ENCODE results near the gene GRIN2D.
A peak's percentile ranks its signal among the peaks of the same experiment; 100 is the strongest.
"Not testable (repeated sequence)": the region's sequence is repeated elsewhere in the genome, so short reads cannot be mapped to it uniquely, and the experiment has no call there.

GRIN2D gene

GRCh38 chr19:48391100-48392005 is 2.1 kb upstream of the GRIN2D start, which contains the start of gene KDELR1:
KDELR1 (minus strand) TSS chr19:48391551; CDS start chr19:48391358, 193 bp downstream.
- peak within 1 kb of the TSS; percentile 86 for H3K4me3 ChIP-seq (ENCODE audit: low read depth, low read length)
- DNase-seq (ENCODE audit: low read depth) = no peak
- TF ChIP-seq CTCF (IDR thresholded peaks at IDR 0.05; ENCODE audit: low read depth, low read length, missing control alignments) = peak; percentile 97

DNA sequence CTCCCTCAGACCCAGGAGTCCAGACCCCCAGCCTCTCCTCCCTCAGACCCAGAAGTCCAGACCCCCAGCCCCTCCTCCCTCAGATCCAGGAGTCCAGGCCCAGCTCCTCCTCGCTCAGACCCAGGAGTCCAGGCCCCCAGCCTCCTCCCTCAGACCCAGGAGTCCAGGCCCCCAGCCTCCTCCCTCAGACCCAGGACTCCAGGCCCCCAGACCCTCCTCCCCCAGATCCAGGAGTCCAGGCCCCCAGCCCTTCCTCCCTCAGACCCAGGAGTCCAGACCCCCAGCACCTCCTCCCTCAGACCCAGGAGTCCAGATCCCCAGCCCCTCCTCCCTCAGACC is 1.5 kb upstream of the GRIN2D start:
- not testable (repeated sequence) for H3K4me3 ChIP-seq (ENCODE audit: low read depth, low read length); DNase-seq (ENCODE audit: low read depth)

DNA sequence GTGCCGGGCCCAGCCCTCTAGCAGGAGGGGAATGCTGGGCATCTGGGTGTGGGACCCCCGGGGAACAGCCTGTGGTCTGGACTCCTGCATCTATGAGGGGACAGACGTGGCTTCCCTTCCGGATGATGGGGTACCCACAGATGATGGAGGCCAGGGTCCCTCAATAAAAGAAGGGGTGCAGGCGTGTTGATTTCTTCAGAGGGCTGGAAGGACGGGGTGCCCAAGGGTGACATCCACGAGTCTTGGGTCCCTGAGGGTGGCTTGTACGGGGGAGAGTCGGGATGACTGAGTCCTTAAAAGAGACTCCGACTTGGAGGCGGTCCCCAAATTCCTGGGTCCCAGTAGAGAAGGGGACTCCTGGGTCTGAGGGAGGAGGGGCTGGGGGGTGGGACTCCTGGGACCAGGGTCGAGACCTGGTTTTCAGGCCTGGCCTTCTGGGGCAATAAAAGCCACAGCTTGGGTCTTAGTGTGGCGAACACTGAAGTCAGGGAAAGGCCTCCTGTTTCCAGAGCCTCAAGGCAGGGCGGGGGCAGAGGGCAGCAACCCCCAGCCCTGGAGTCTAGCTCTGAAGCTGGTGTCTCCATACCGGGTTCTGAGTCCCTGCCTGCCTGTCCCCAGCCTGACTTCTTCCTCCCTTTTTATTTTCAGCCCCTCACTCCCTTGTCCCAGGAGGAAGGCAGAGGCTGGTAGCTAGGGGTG is 459 bp upstream of the GRIN2D start:
- no peak overlapping the region for H3K4me3 ChIP-seq (ENCODE audit: low read depth, low read length)
- no peak for DNase-seq (ENCODE audit: low read depth)
- TF ChIP-seq CTCF (IDR thresholded peaks at IDR 0.05; ENCODE audit: low read depth, low read length, missing control alignments) = no peak

- DNase-seq (ENCODE audit: low read depth) = no peak
- no peak overlapping the region for H3K4me3 ChIP-seq (ENCODE audit: low read depth, low read length)
- TF ChIP-seq CTCF (IDR thresholded peaks at IDR 0.05; ENCODE audit: low read depth, low read length, missing control alignments) = no peak
These were observed 1.1 kb downstream of the GRIN2D start for GRCh38 chr19:48394331-48395169.

GRCh38 chr19:48395170-48395455 is 1.6 kb downstream of the GRIN2D start:
- no peak for TF ChIP-seq CTCF (IDR thresholded peaks at IDR 0.05; ENCODE audit: low read depth, low read length, missing control alignments)
- H3K4me3 ChIP-seq (ENCODE audit: low read depth, low read length) = no peak overlapping the region
- no peak for DNase-seq (ENCODE audit: low read depth)

GRCh38 chr19:48395499-48395898 is 2.0 kb downstream of the GRIN2D start:
- no peak overlapping the region for H3K4me3 ChIP-seq (ENCODE audit: low read depth, low read length)
- no peak for TF ChIP-seq CTCF (IDR thresholded peaks at IDR 0.05; ENCODE audit: low read depth, low read length, missing control alignments)

More at GRCh38 chr19:48395499-48395898, 2.0 kb downstream of the GRIN2D start:
- DNase-seq (ENCODE audit: low read depth) = no peak

Data from GM12864 (cell line).